Dermis microvascular lymphatic vessel endothelial cell (primary cell): ENCODE measurements around the gene AGO1. TPM values are rescaled to one million over a fixed set of nuclear protein-coding genes. Genes with fewer than 3 reads are reported as not detected.
A peak's percentile ranks its signal among the peaks of the same experiment; 100 is the strongest.

Experiments used
- DNase-seq, 2 donors: peaks; one replicate each; pipeline versions ENCODE4 v3.0.0 to v3.0.0-alpha.2; 2010; ENCODE audit warnings: low read depth in 2 of 2
- total RNA-seq: library from RNA; depleted of rRNA; stranded (reverse); fragments of >200 nt; gene quantifications from 2 replicates; pipeline ENCODE4 v1.2.1, GENCODE V29; 2014

Gene AGO1
- total RNA-seq: 9.2 and 12.5 TPM in 2 replicates

- DNase-seq: peak; percentile 80 to 95
Measured at GRCh38 chr1:35882945-35883634, at the start of gene AGO1. Gene AGO1, plus strand, starts transcription at chr1:35883209. Its CDS starts 213 bp downstream, at chr1:35883422.

GRCh38 chr1:35833395-35833794 lies 49.6 kb upstream of the AGO1 start:
- no peak for DNase-seq

GRCh38 chr1:35834218-35834617 lies 48.8 kb upstream of the AGO1 start:
- no peak for DNase-seq

GRCh38 chr1:35835398-35835797 lies 47.6 kb upstream of the AGO1 start:
- DNase-seq: no peak

- DNase-seq: no peak
Measured at GRCh38 chr1:35836734-35837133, 46.3 kb upstream of the AGO1 start.

GRCh38 chr1:35838693-35839245 lies 44.2 kb upstream of the AGO1 start:
- DNase-seq: no peak

- DNase-seq: no peak
Measured at GRCh38 chr1:35844826-35845225, 38.2 kb upstream of the AGO1 start.

- DNase-seq: no peak
Measured at GRCh38 chr1:35845766-35846165, 37.2 kb upstream of the AGO1 start.

GRCh38 chr1:35847935-35848565 lies 35.0 kb upstream of the AGO1 start:
- peak in 1 of 2 donors; percentile 6 for DNase-seq

GRCh38 chr1:35850051-35850450 lies 33.0 kb upstream of the AGO1 start:
- DNase-seq: no peak

- DNase-seq: no peak
Measured at GRCh38 chr1:35850716-35851115, 32.3 kb upstream of the AGO1 start.

GRCh38 chr1:35851132-35851869 lies 31.7 kb upstream of the AGO1 start:
- no peak for DNase-seq

- DNase-seq: no peak
Measured at GRCh38 chr1:35852241-35852640, 30.8 kb upstream of the AGO1 start.

GRCh38 chr1:35854989-35855700 lies 27.9 kb upstream of the AGO1 start:
- DNase-seq: no peak

- DNase-seq: no peak
Measured at GRCh38 chr1:35856964-35857363, 26.0 kb upstream of the AGO1 start.

GRCh38 chr1:35857830-35858229 lies 25.2 kb upstream of the AGO1 start:
- peak in 1 of 2 donors; percentile 29 for DNase-seq

- no peak for DNase-seq
Measured at GRCh38 chr1:35860696-35861095, 22.3 kb upstream of the AGO1 start.

GRCh38 chr1:35863136-35863535 lies 19.9 kb upstream of the AGO1 start:
- no peak for DNase-seq

- DNase-seq: no peak
Measured at GRCh38 chr1:35863881-35864625, 19.0 kb upstream of the AGO1 start.

- peak; percentile 16 to 63 for DNase-seq
Measured at GRCh38 chr1:35864813-35865212, 18.2 kb upstream of the AGO1 start.

- DNase-seq: no peak
Measured at GRCh38 chr1:35866991-35867390, 16.0 kb upstream of the AGO1 start.
